Neuron (in vitro differentiated cells): Measurements from ENCODE around the gene TTC22.

Experiments used
- H2AFZ ChIP-seq: one replicate; pipeline ENCODE4 v1.6.1; 2013; ENCODE audit warnings: low read depth, mild to moderate bottlenecking, inconsistent platforms, low read length, moderate library complexity
- H3K27me3 ChIP-seq: one replicate; pipeline ENCODE4 v1.6.1; 2013; ENCODE audit warnings: low read length; ENCODE audit not compliant: insufficient read depth
- H3K36me3 ChIP-seq: one replicate; pipeline ENCODE4 v1.6.1; 2013; ENCODE audit warnings: low read length; ENCODE audit not compliant: insufficient read depth
- H3K4me1 ChIP-seq: one replicate; pipeline ENCODE4 v1.6.1; 2013; ENCODE audit warnings: low read length; ENCODE audit not compliant: insufficient read depth
- H3K4me3 ChIP-seq: 2 replicates; pipeline ENCODE4 v1.5.1; 2013; ENCODE audit warnings: mild to moderate bottlenecking, low read length, moderate library complexity
- H3K9me3 ChIP-seq: one replicate; pipeline ENCODE4 v1.6.1; 2013; ENCODE audit warnings: low read length

TTC22 gene

GRCh38 chr1:54758678-54759348 lies 42.3 kb downstream of the TTC22 start:
- Histone ChIP-seq H2AFZ (no peak overlapping the region), H3K36me3 (peaks cover 28% of the 10 kb centered on the region), H3K9me3 (no peaks in the 10 kb centered on the region), H3K4me1 (peaks cover 8% of the 10 kb centered on the region), H3K4me3 (no peak overlapping the region), H3K27me3 (no peaks in the 10 kb centered on the region)

GRCh38 chr1:54757833-54758232 lies 43.3 kb downstream of the TTC22 start:
- Histone ChIP-seq H3K4me1 (peaks cover under 1% of the 10 kb centered on the region), H3K27me3 (no peaks in the 10 kb centered on the region), H3K9me3 (no peaks in the 10 kb centered on the region), H2AFZ (no peak overlapping the region), H3K4me3 (no peak overlapping the region), H3K36me3 (peaks cover 28% of the 10 kb centered on the region)

- no peaks in the 10 kb centered on the region for H3K27me3 ChIP-seq
- no peak overlapping the region for H3K4me3 ChIP-seq
- no peaks in the 10 kb centered on the region for H3K9me3 ChIP-seq
- peaks cover 28% of the 10 kb centered on the region for H3K36me3 ChIP-seq
- H2AFZ ChIP-seq = no peak overlapping the region
- no peaks in the 10 kb centered on the region for H3K4me1 ChIP-seq
Measured at GRCh38 chr1:54754486-54755285, 46.4 kb downstream of the TTC22 start.

- Histone ChIP-seq H3K4me1 (no peaks in the 10 kb centered on the region), H3K27me3 (no peaks in the 10 kb centered on the region), H3K36me3 (peaks cover 28% of the 10 kb centered on the region), H2AFZ (no peak overlapping the region), H3K9me3 (no peaks in the 10 kb centered on the region), H3K4me3 (no peak overlapping the region)
Measured at GRCh38 chr1:54754045-54754444, 47.1 kb downstream of the TTC22 start.

GRCh38 chr1:54751426-54751825 lies 49.7 kb downstream of the TTC22 start:
- peaks cover 4% of the 10 kb centered on the region for H3K36me3 ChIP-seq
- H3K9me3 ChIP-seq = no peaks in the 10 kb centered on the region
- no peak overlapping the region for H2AFZ ChIP-seq
- peaks cover 5% of the 10 kb centered on the region for H3K27me3 ChIP-seq
- H3K4me1 ChIP-seq = no peaks in the 10 kb centered on the region
- H3K4me3 ChIP-seq = no peak overlapping the region

- Histone ChIP-seq H3K36me3 (no peaks in the 10 kb centered on the region), H3K9me3 (no peaks in the 10 kb centered on the region), H3K27me3 (peaks cover 5% of the 10 kb centered on the region), H2AFZ (no peak overlapping the region), H3K4me3 (no peak overlapping the region), H3K4me1 (no peaks in the 10 kb centered on the region)
Measured at GRCh38 chr1:54750596-54750995, 50.5 kb downstream of the TTC22 start.

GRCh38 chr1:54748094-54748835 lies 52.9 kb downstream of the TTC22 start:
- Histone ChIP-seq H3K36me3 (peaks cover 3% of the 10 kb centered on the region), H3K4me3 (no peak overlapping the region), H3K4me1 (no peaks in the 10 kb centered on the region), H3K9me3 (no peaks in the 10 kb centered on the region), H3K27me3 (peaks cover 5% of the 10 kb centered on the region), H2AFZ (no peak overlapping the region)

GRCh38 chr1:54745864-54746263 lies 55.3 kb downstream of the TTC22 start:
- peaks cover 5% of the 10 kb centered on the region for H3K27me3 ChIP-seq
- no peak overlapping the region for H2AFZ ChIP-seq
- no peaks in the 10 kb centered on the region for H3K9me3 ChIP-seq
- H3K36me3 ChIP-seq = peaks cover 20% of the 10 kb centered on the region
- H3K4me1 ChIP-seq = no peaks in the 10 kb centered on the region
- H3K4me3 ChIP-seq = no peak overlapping the region

GRCh38 chr1:54745274-54745673 lies 55.8 kb downstream of the TTC22 start:
- H3K4me3 ChIP-seq = no peak overlapping the region
- H2AFZ ChIP-seq = no peak overlapping the region
- peaks cover 26% of the 10 kb centered on the region for H3K36me3 ChIP-seq
- H3K27me3 ChIP-seq = peaks cover 5% of the 10 kb centered on the region
- no peaks in the 10 kb centered on the region for H3K4me1 ChIP-seq
- no peaks in the 10 kb centered on the region for H3K9me3 ChIP-seq

- Histone ChIP-seq H3K27me3 (peaks cover 5% of the 10 kb centered on the region), H3K4me3 (no peak overlapping the region), H3K36me3 (peaks cover 32% of the 10 kb centered on the region), H2AFZ (no peak overlapping the region), H3K4me1 (no peaks in the 10 kb centered on the region), H3K9me3 (no peaks in the 10 kb centered on the region)
Measured at GRCh38 chr1:54744696-54745095, 56.4 kb downstream of the TTC22 start.

GRCh38 chr1:54743416-54744226 lies 57.5 kb downstream of the TTC22 start:
- H3K4me3 ChIP-seq = no peak overlapping the region
- H3K4me1 ChIP-seq = no peaks in the 10 kb centered on the region
- H3K27me3 ChIP-seq = peaks cover 5% of the 10 kb centered on the region
- peaks cover 38% of the 10 kb centered on the region for H3K36me3 ChIP-seq
- H2AFZ ChIP-seq = no peak overlapping the region
- no peaks in the 10 kb centered on the region for H3K9me3 ChIP-seq

- Histone ChIP-seq H2AFZ (no peak overlapping the region), H3K4me3 (no peak overlapping the region), H3K9me3 (no peaks in the 10 kb centered on the region), H3K4me1 (no peaks in the 10 kb centered on the region), H3K36me3 (peaks cover 49% of the 10 kb centered on the region), H3K27me3 (no peaks in the 10 kb centered on the region)
Measured at GRCh38 chr1:54742282-54742681, 58.8 kb downstream of the TTC22 start.
